Body of pancreas (tissue), 4 donors: ENCODE data around the gene IER5. TPM values are rescaled to one million over a fixed set of nuclear protein-coding genes. Genes with fewer than 3 reads are reported as not detected.

Source experiments
- ATAC-seq: fragments of 150-250 bp; one replicate; pipeline ENCODE4 v1.9.1; 2016
- DNase-seq, 4 donors: peaks; one replicate each; pipeline ENCODE4 v3.0.0-alpha.2; 2019
- H3K27ac ChIP-seq, 4 donors: fragments of 200-600 bp; sonication (generic); 1 replicate in 3 of 4; 2 replicates in 1 of 4; pipeline versions ENCODE4 v1.5.1 to v1.6.1; 2016 to 2019; ENCODE audit warnings: mild to moderate bottlenecking in 1 of 4, mixed read lengths in 1 of 4, moderate library complexity in 1 of 4
- H3K27me3 ChIP-seq, 2 donors: fragments of 200-600 bp; sonication (generic); one replicate each; pipeline ENCODE4 v1.6.0; 2016; ENCODE audit warnings: mild to moderate bottlenecking in 1 of 2
- H3K36me3 ChIP-seq, 2 donors: fragments of 200-600 bp; sonication (generic); replicated peaks in 1 of 2; 2 replicates each; pipeline ENCODE4 v1.5.1; 2016; ENCODE audit warnings: low read depth in 2 of 2; ENCODE audit not compliant: insufficient read depth in 1 of 2
- H3K4me1 ChIP-seq: fragments of 200-600 bp; sonication (generic); one replicate; pipeline ENCODE4 v1.6.0; 2016
- H3K4me3 ChIP-seq, 2 donors: fragments of 200-600 bp; sonication (generic); 1 replicate in 1 of 2; 2 replicates in 1 of 2; pipeline ENCODE4 v1.5.1; 2016 to 2019
- H3K9me3 ChIP-seq, 3 donors: fragments of 200-600 bp; sonication (generic); 1 replicate in 2 of 3; 2 replicates in 1 of 3; pipeline ENCODE4 v1.5.1; 2016
- CTCF ChIP-seq, 7 experiments: fragments of 450-650 bp in 4 of 7; fragments of 200-600 bp in 3 of 7; sonication (generic) in 3 of 7; IDR thresholded peaks; one replicate each; pipeline ENCODE4 v1.5.1; 2016 to 2019; ENCODE audit warnings: antibody characterized with exemption in 7 of 7
- POLR2A ChIP-seq, 3 donors: fragments of 450-650 bp; IDR thresholded peaks; one replicate each; pipeline ENCODE4 v1.6.1; 2016; ENCODE audit warnings: antibody characterized with exemption in 3 of 3, mild to moderate bottlenecking in 2 of 3
- WGBS, 2 donors: methylation state at CpG; one replicate each; pipeline ENCODE4 v1.1.5; 2017; 5-methylcytosine and 5-hydroxymethylcytosine counted together
- intact Hi-C: fragments of 100-400 bp; cut with DNase I; formaldehyde crosslinking; loops from one replicate; pipeline ENCODE4 v1.15.1; 2023
- total RNA-seq, 2 donors: library from RNA; depleted of rRNA; stranded (reverse); fragments of >200 nt; gene quantifications; one replicate each; pipeline ENCODE4 v1.1.0, GENCODE V29; 2016

IER5 gene
- total RNA-seq, 2 donors from 2014 or later, result 6.6 to 6.7 TPM

GRCh38 chr1:181104042-181104789 lies 15.7 kb downstream of the IER5 start:
- Histone ChIP-seq H3K36me3 (no peaks in the 10 kb centered on the region), H3K27ac (peak overlapping the region in 3 of 4 donors; percentile 73 to 82 (median 81)), H3K4me1 (peaks cover 44% of the 10 kb centered on the region), H3K4me3 (peak overlapping the region; percentile 49 to 59), H3K9me3 (no peaks in the 10 kb centered on the region), H3K27me3 (no peaks in the 10 kb centered on the region)
- ATAC-seq, result peak; percentile 18
- no peak for DNase-seq
- WGBS, 2 donors, result 32 to 38% methylated on average over 14 to 17 of the region's 17 CpGs
- no peak for TF ChIP-seq POLR2A (IDR thresholded peaks at IDR 0.05)
- no peak for TF ChIP-seq CTCF (IDR thresholded peaks at IDR 0.05)
- intact Hi-C loops, result no loop called here

- DNase-seq (peak in 3 of 4 donors; percentile 30 to 49 (median 41)), ATAC-seq (no peak)
- Histone ChIP-seq H3K27ac (peak overlapping the region; percentile 55 to 82 (median 77)), H3K27me3 (no peaks in the 10 kb centered on the region), H3K36me3 (no peaks in the 10 kb centered on the region), H3K9me3 (no peaks in the 10 kb centered on the region), H3K4me1 (peaks cover 44% of the 10 kb centered on the region), H3K4me3 (peak overlapping the region; percentile 49 to 59)
- 0% methylated on average over 28 of the region's 28 CpGs; no CpG with 5 or more reads in 1 of the 2 donors for WGBS, 2 donors
- TF ChIP-seq CTCF (IDR thresholded peaks at IDR 0.05) (peak in 5 of 7 experiments; percentile 9 to 31 (median 26)), POLR2A (IDR thresholded peaks at IDR 0.05) (no peak)
- intact Hi-C loops, result no loop called here
Observed at GRCh38 chr1:181104790-181105133, 16.3 kb downstream of the IER5 start.

- TF ChIP-seq POLR2A (IDR thresholded peaks at IDR 0.05) (peak; percentile 63 to 83 (median 82)), CTCF (IDR thresholded peaks at IDR 0.05) (peak in 1 of 7 experiments; percentile 8)
- Histone ChIP-seq H3K4me3 (peak overlapping the region; percentile 49 to 59), H3K4me1 (peaks cover 44% of the 10 kb centered on the region), H3K27me3 (no peaks in the 10 kb centered on the region), H3K9me3 (no peaks in the 10 kb centered on the region), H3K27ac (peak overlapping the region; percentile 55 to 82 (median 77)), H3K36me3 (no peaks in the 10 kb centered on the region)
- ATAC-seq (peak; percentile 91), DNase-seq (peak; percentile 94 to 97 (median 96))
- intact Hi-C loops, result no loop called here
- 3 to 8% methylated on average over 28 to 59 of the region's 104 CpGs for WGBS, 2 donors
Observed at GRCh38 chr1:181105134-181106021, 16.9 kb downstream of the IER5 start.

GRCh38 chr1:181106022-181106312 lies 17.5 kb downstream of the IER5 start:
- H3K9me3 ChIP-seq, result no peaks in the 10 kb centered on the region
- ATAC-seq (no peak), DNase-seq (no peak)
- no peak overlapping the region for H3K4me3 ChIP-seq
- no peaks in the 10 kb centered on the region for H3K27me3 ChIP-seq
- TF ChIP-seq POLR2A (IDR thresholded peaks at IDR 0.05), result no peak
- no peak for TF ChIP-seq CTCF (IDR thresholded peaks at IDR 0.05)
- WGBS, 2 donors, result 75 to 79% methylated on average over 3 of the region's 3 CpGs
- intact Hi-C loops, result no loop called here
- H3K4me1 ChIP-seq, result peaks cover 44% of the 10 kb centered on the region
- peak overlapping the region in 3 of 4 donors; percentile 44 to 55 (median 47) for H3K27ac ChIP-seq
- H3K36me3 ChIP-seq, result no peaks in the 10 kb centered on the region
